ENCODE results near the gene KRTAP12-4.
"Not testable (repeated sequence)": the region's sequence is repeated elsewhere in the genome, so short reads cannot be mapped to it uniquely, and the experiment has no call there.

The KRTAP12-4 gene

GRCh38 chr21:44650973-44651675 is 3.3 kb downstream of the KRTAP12-4 start:
- DNase-seq (ENCODE audit: extremely low read depth, low read depth): no peak
- TF ChIP-seq CTCF (IDR thresholded peaks at IDR 0.05; ENCODE audit: low read depth, low read length, missing control alignments): no peak
- H3K4me3 ChIP-seq (replicated peaks; ENCODE audit: low read depth, low read length): no peak overlapping the region

- H3K4me3 ChIP-seq (replicated peaks; ENCODE audit: low read depth, low read length): no peak overlapping the region
- no peak for DNase-seq (ENCODE audit: extremely low read depth, low read depth)
- no peak for TF ChIP-seq CTCF (IDR thresholded peaks at IDR 0.05; ENCODE audit: low read depth, low read length, missing control alignments)
Observed at GRCh38 chr21:44650265-44650972, 4.0 kb downstream of the KRTAP12-4 start.

- H3K4me3 ChIP-seq (replicated peaks; ENCODE audit: low read depth, low read length): no peak overlapping the region
- no peak for DNase-seq (ENCODE audit: extremely low read depth, low read depth)
- TF ChIP-seq CTCF (IDR thresholded peaks at IDR 0.05; ENCODE audit: low read depth, low read length, missing control alignments): no peak
Observed at GRCh38 chr21:44649521-44650100, 4.8 kb downstream of the KRTAP12-4 start.

- TF ChIP-seq CTCF (IDR thresholded peaks at IDR 0.05; ENCODE audit: low read depth, low read length, missing control alignments): no peak
- no peak overlapping the region for H3K4me3 ChIP-seq (replicated peaks; ENCODE audit: low read depth, low read length)
- DNase-seq (ENCODE audit: extremely low read depth, low read depth): no peak
Observed at GRCh38 chr21:44648557-44649311, 5.7 kb downstream of the KRTAP12-4 start.

GRCh38 chr21:44647222-44647552 is 7.3 kb downstream of the KRTAP12-4 start:
- no peak for DNase-seq (ENCODE audit: extremely low read depth, low read depth)
- no peak overlapping the region for H3K4me3 ChIP-seq (replicated peaks; ENCODE audit: low read depth, low read length)
- no peak for TF ChIP-seq CTCF (IDR thresholded peaks at IDR 0.05; ENCODE audit: low read depth, low read length, missing control alignments)

GRCh38 chr21:44646366-44647221 is 7.9 kb downstream of the KRTAP12-4 start, which contains the start of gene KRTAP10-11:
Gene KRTAP10-11, plus strand, starts transcription at chr21:44646414. Its CDS starts 45 bp downstream, at chr21:44646459.
- DNase-seq (ENCODE audit: extremely low read depth, low read depth); H3K4me3 ChIP-seq (replicated peaks; ENCODE audit: low read depth, low read length): not testable (repeated sequence)

Measured in HFF-Myc (cell line).